KG1 (cell line): Measurements from ENCODE around the gene CAPN5.
"Not testable (repeated sequence)": the region's sequence is repeated elsewhere in the genome, so short reads cannot be mapped to it uniquely, and the experiment has no call there.

Experiments used
- DNase-seq: peaks from one replicate; lab custom pipeline; 2025; lab: John Stamatoyannopoulos, UW

The CAPN5 gene

GRCh38 chr11:77066229-77067042 lies at the start of gene CAPN5:
Gene CAPN5, plus strand, starts transcription at chr11:77066971. Its CDS starts 17,916 bp downstream, at chr11:77084887.
- peak; percentile 42 for DNase-seq

GRCh38 chr11:77018396-77018924 lies 48.3 kb upstream of the CAPN5 start:
- DNase-seq: not testable (repeated sequence)

- DNase-seq: no peak
These were observed 46.7 kb upstream of the CAPN5 start for GRCh38 chr11:77019976-77020595.

GRCh38 chr11:77020734-77021133 lies 46.0 kb upstream of the CAPN5 start:
- DNase-seq: no peak

- no peak for DNase-seq
These were observed 42.0 kb upstream of the CAPN5 start for GRCh38 chr11:77024745-77025144.

- no peak for DNase-seq
These were observed 40.5 kb upstream of the CAPN5 start for GRCh38 chr11:77026221-77026620.

GRCh38 chr11:77026743-77027142 lies 40.0 kb upstream of the CAPN5 start:
- DNase-seq: no peak

GRCh38 chr11:77027275-77027674 lies 39.5 kb upstream of the CAPN5 start:
- DNase-seq: no peak

- DNase-seq: no peak
These were observed 36.9 kb upstream of the CAPN5 start for GRCh38 chr11:77029829-77030228.

GRCh38 chr11:77030834-77031414 lies 35.8 kb upstream of the CAPN5 start:
- DNase-seq: no peak

GRCh38 chr11:77031599-77031998 lies 35.2 kb upstream of the CAPN5 start:
- DNase-seq: no peak

- DNase-seq: no peak
These were observed 31.7 kb upstream of the CAPN5 start for GRCh38 chr11:77035039-77035438.

- no peak for DNase-seq
These were observed 31.2 kb upstream of the CAPN5 start for GRCh38 chr11:77035580-77035979.

- DNase-seq: no peak
These were observed 30.4 kb upstream of the CAPN5 start for GRCh38 chr11:77036398-77036797.

- DNase-seq: no peak
These were observed 29.7 kb upstream of the CAPN5 start for GRCh38 chr11:77037057-77037456.

GRCh38 chr11:77038029-77038824 lies 28.5 kb upstream of the CAPN5 start:
- no peak for DNase-seq

GRCh38 chr11:77038825-77039326 lies 27.9 kb upstream of the CAPN5 start:
- no peak for DNase-seq

GRCh38 chr11:77039491-77040400 lies 27.0 kb upstream of the CAPN5 start:
- peak; percentile 60 for DNase-seq

GRCh38 chr11:77040401-77040777 lies 26.4 kb upstream of the CAPN5 start:
- DNase-seq: no peak

GRCh38 chr11:77040889-77041288 lies 25.9 kb upstream of the CAPN5 start:
- DNase-seq: no peak
